Neuronal stem cell (in vitro differentiated cells): Measurements from ENCODE around the gene MTERF4.

Experiments
- DNase-seq: peaks from one replicate; pipeline ENCODE4 v3.0.0-alpha.2; 2013; ENCODE audit warnings: low spot score
- H2AFZ ChIP-seq: one replicate; pipeline ENCODE4 v1.6.1; 2013; ENCODE audit warnings: mild to moderate bottlenecking, low read length, inconsistent platforms
- H2AK5ac ChIP-seq: 2 replicates; pipeline ENCODE4 v1.6.1; 2013; ENCODE audit warnings: low read depth, mild to moderate bottlenecking, inconsistent platforms, low read length, moderate library complexity, mixed read lengths
- H2BK120ac ChIP-seq: 2 replicates; pipeline ENCODE4 v1.6.1; 2013; ENCODE audit warnings: low read depth, mild to moderate bottlenecking, inconsistent platforms, low read length, moderate library complexity, mixed read lengths
- H2BK12ac ChIP-seq: one replicate; pipeline ENCODE4 v1.6.1; 2013; ENCODE audit warnings: low read length, inconsistent platforms
- H2BK15ac ChIP-seq: 2 replicates; pipeline ENCODE4 v1.6.1; 2013; ENCODE audit warnings: mild to moderate bottlenecking, low read length, inconsistent platforms, mixed read lengths
- H2BK5ac ChIP-seq: one replicate; pipeline ENCODE4 v1.6.1; 2013; ENCODE audit warnings: inconsistent platforms, mild to moderate bottlenecking, low read length, moderate library complexity
- H3K14ac ChIP-seq: one replicate; pipeline ENCODE4 v1.6.1; 2013; ENCODE audit warnings: low read length, inconsistent platforms
- H3K18ac ChIP-seq: 2 replicates; pipeline ENCODE4 v1.6.1; 2013; ENCODE audit warnings: low read length, inconsistent platforms
- H3K23ac ChIP-seq: 2 replicates; pipeline ENCODE4 v1.6.1; 2013; ENCODE audit warnings: low read depth, mild to moderate bottlenecking, mixed read lengths, low read length, inconsistent platforms; ENCODE audit not compliant: poor library complexity
- H3K27ac ChIP-seq: replicated peaks from 3 replicates; pipeline ENCODE4 v1.5.1; 2013; ENCODE audit warnings: low read length, inconsistent platforms
- H3K27me3 ChIP-seq, 3 experiments: 2 replicates each; pipeline ENCODE4 v1.6.1; 2013; ENCODE audit warnings: low read length in 3 of 3, mild to moderate bottlenecking in 2 of 3, inconsistent platforms in 1 of 3, low read depth in 1 of 3, mixed read lengths in 1 of 3, moderate library complexity in 1 of 3; ENCODE audit not compliant: control insufficient read depth in 3 of 3, insufficient read depth in 3 of 3
- H3K36me3 ChIP-seq, 2 donors: replicated peaks in 1 of 2; 2 replicates each; pipeline ENCODE4 v1.6.1; 2013; ENCODE audit warnings: low read length in 2 of 2; ENCODE audit not compliant: control insufficient read depth in 2 of 2, insufficient read depth in 2 of 2
- H3K4ac ChIP-seq: 2 replicates; pipeline ENCODE4 v1.6.1; 2013; ENCODE audit warnings: inconsistent platforms, mild to moderate bottlenecking, low read length, moderate library complexity
- H3K4me1 ChIP-seq, 2 donors: 1 replicate in 1 of 2; 2 replicates in 1 of 2; pipeline ENCODE4 v1.6.1; 2013; ENCODE audit warnings: low read length in 2 of 2, low read depth in 1 of 2; ENCODE audit not compliant: control insufficient read depth in 2 of 2, insufficient read depth in 1 of 2
- H3K4me2 ChIP-seq: one replicate; pipeline ENCODE4 v1.6.1; 2013; ENCODE audit warnings: mild to moderate bottlenecking, low read length, inconsistent platforms; ENCODE audit not compliant: insufficient read depth, poor library complexity, severe bottlenecking
- H3K4me3 ChIP-seq, 2 donors: 2 replicates each; pipeline ENCODE4 v1.5.1; 2013; ENCODE audit warnings: low read length in 2 of 2, mild to moderate bottlenecking in 2 of 2, inconsistent platforms in 1 of 2, moderate library complexity in 1 of 2
- H3K79me1 ChIP-seq: one replicate; pipeline ENCODE4 v1.6.1; 2013; ENCODE audit warnings: low read depth, mild to moderate bottlenecking, inconsistent platforms, low read length, moderate library complexity
- H3K9ac ChIP-seq: one replicate; pipeline ENCODE4 v1.6.1; 2013; ENCODE audit warnings: mild to moderate bottlenecking, low read depth, low read length, inconsistent platforms; ENCODE audit not compliant: poor library complexity
- H3K9me3 ChIP-seq, 2 donors: replicated peaks in 1 of 2; 2 replicates each; pipeline versions ENCODE3 to v1.6.1; 2013; ENCODE audit warnings: low read length in 2 of 2, mild to moderate bottlenecking in 2 of 2, inconsistent platforms in 1 of 2, low read depth in 1 of 2, mixed read lengths in 1 of 2, moderate library complexity in 1 of 2; ENCODE audit not compliant: control insufficient read depth in 2 of 2, insufficient read depth in 1 of 2
- H4K8ac ChIP-seq: one replicate; pipeline ENCODE4 v1.6.1; 2013; ENCODE audit warnings: low read depth, mild to moderate bottlenecking, inconsistent platforms, low read length, moderate library complexity
- H4K91ac ChIP-seq: one replicate; pipeline ENCODE4 v1.6.1; 2013; ENCODE audit warnings: low read length, low read depth, mild to moderate bottlenecking, inconsistent platforms; ENCODE audit not compliant: poor library complexity
- WGBS, 2 donors: extraction: QIAGEN DNeasy Blood & Tissue Kit; methylation state at CpG; one replicate each; pipeline ENCODE4 v1.1.7; 2013; ENCODE audit warnings: missing lambda C conversion rate in 2 of 2, mixed read lengths in 1 of 2; ENCODE audit not compliant: insufficient read length in 2 of 2, insufficient replicate concordance in 1 of 2; ENCODE audit errors: extremely low coverage in 2 of 2; 5-methylcytosine and 5-hydroxymethylcytosine counted together

The MTERF4 gene

DNA sequence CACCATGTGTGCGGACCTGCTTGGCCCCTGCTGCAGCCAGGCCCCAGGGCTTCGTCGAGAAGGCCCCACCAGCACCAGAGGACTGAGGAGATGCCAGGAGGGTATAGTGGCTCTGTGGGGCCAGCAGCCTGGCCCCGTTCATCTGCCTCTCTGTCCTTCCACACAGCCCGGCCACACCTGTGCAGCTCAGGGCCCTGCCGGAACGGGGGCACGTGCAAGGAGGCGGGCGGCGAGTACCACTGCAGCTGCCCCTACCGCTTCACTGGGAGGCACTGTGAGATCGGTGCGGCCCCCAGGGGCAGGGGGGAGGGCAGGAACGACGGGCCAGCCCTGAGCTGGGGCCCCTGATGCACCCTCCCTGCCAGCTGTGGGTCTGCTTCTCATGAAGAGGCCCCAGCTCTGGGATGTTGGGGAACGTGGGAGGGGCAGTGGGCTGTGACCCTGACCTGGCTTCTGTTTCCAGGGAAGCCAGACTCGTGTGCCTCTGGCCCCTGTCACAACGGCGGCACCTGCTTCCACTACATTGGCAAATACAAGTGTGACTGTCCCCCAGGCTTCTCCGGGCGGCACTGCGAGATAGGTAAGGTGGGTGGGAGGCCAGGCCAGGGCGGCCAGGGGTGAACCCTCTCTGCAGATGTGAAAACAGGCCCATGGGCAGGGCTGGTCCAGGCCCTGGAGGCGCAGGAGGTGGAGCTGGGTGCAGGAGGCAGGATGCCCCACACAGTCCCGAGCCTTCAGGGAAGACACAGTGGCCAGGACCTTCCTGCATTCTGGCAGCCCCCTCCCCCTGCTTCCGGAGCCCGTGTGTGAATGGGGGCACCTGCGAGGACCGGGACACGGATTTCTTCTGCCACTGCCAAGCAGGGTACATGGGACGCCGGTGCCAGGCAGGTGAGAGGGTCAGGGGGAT, 50.3 kb downstream of the MTERF4 start:
- no peak overlapping the region for H2BK15ac ChIP-seq
- H4K8ac ChIP-seq = no peak overlapping the region
- no peak overlapping the region for H2BK120ac ChIP-seq
- H2BK12ac ChIP-seq = peak overlapping the region; percentile 22
- H3K4me2 ChIP-seq = no peak overlapping the region
- H2AK5ac ChIP-seq = no peak overlapping the region
- no peaks in the 10 kb centered on the region for H3K4me1 ChIP-seq
- peak overlapping the region in 1 of 2 donors; percentile 29 for H3K4me3 ChIP-seq
- H3K23ac ChIP-seq = peak overlapping the region; percentile 43
- no peak overlapping the region for H3K4ac ChIP-seq
- H3K36me3 ChIP-seq = no peaks in the 10 kb centered on the region
- DNase-seq = no peak
- peaks cover 3% of the 10 kb centered on the region for H3K79me1 ChIP-seq
- H3K27me3 ChIP-seq = peaks cover 0 to 29% (median 2%) of the 10 kb centered on the region in 3 experiments
- no peak overlapping the region for H4K91ac ChIP-seq
- no peak overlapping the region for H2BK5ac ChIP-seq
- no peak overlapping the region for H3K27ac ChIP-seq
- H3K9ac ChIP-seq = peak overlapping the region; percentile 44
- no peak overlapping the region for H3K18ac ChIP-seq
- no peaks in the 10 kb centered on the region for H3K9me3 ChIP-seq
- peak overlapping the region; percentile 89 for H3K14ac ChIP-seq
- H2AFZ ChIP-seq = no peak overlapping the region
- no CpG with 5 or more reads among the region's 33 CpGs for WGBS, 2 donors

DNA sequence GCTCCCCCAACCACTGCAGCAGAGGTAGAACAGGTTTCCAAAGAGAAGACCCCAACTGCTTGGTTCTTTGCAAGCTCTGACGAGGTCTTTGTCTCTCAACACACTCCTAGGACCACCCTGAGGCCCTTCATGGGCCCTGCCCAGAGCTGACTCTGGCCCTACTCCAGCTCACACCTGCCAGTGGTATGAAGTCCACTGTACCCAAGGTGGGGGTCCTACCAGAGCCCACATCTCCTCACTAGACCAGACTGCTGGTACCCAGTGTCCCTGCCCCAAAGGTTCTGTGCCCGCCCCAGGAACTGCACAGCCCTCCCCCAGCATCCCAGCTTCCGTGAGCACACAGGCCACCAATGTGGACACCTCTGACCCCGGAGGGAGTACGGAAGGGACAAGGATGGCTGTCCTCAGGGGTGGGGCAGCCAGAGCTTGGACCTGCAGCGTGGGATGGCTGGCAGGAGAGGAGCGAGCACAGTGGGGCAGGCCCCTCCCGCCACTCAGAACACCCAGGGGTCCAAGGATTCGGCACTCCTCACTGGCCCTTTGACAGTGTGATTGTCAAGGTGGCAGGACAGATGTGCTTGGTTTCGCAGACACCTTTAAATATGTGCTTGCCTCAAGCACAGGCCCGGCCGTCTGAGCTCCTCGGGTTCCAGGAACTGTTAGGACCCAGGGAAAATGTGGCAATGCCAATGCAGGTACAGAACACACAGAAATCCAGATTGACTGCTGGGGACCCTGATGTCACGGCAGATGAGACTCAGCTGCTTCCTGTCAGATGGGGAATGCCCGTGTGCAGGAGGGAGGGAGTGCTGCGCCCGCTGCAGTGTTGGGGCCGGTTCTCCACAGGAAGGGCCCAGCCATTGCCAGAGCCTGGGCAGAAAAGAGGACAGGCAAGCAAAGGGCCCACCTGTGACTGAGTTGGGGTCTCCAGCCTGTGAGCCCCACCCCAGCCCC, 51.2 kb downstream of the MTERF4 start:
- Histone ChIP-seq H3K27ac (no peak overlapping the region), H3K27me3 (peaks cover 0 to 29% (median 2%) of the 10 kb centered on the region in 3 experiments), H3K79me1 (peaks cover 3% of the 10 kb centered on the region), H3K14ac (peak overlapping the region; percentile 71), H3K4me1 (no peaks in the 10 kb centered on the region), H2BK5ac (no peak overlapping the region), H3K18ac (no peak overlapping the region), H4K8ac (no peak overlapping the region), H2AFZ (no peak overlapping the region), H2BK15ac (no peak overlapping the region), H2BK120ac (no peak overlapping the region), H3K4me2 (no peak overlapping the region), H3K4ac (no peak overlapping the region), H2BK12ac (no peak overlapping the region), H3K36me3 (no peaks in the 10 kb centered on the region), H3K23ac (peak overlapping the region; percentile 17), H3K9me3 (no peaks in the 10 kb centered on the region), H3K4me3 (no peak overlapping the region), H3K9ac (peak overlapping the region; percentile 60), H4K91ac (no peak overlapping the region), H2AK5ac (no peak overlapping the region)
- no CpG with 5 or more reads among the region's 18 CpGs for WGBS, 2 donors
- DNase-seq = no peak

- Histone ChIP-seq H3K27ac (no peak overlapping the region), H4K8ac (no peak overlapping the region), H3K9me3 (no peaks in the 10 kb centered on the region), H2BK5ac (no peak overlapping the region), H4K91ac (no peak overlapping the region), H2BK15ac (no peak overlapping the region), H3K4me1 (no peaks in the 10 kb centered on the region), H2AFZ (no peak overlapping the region), H3K4ac (no peak overlapping the region), H2BK120ac (no peak overlapping the region), H2BK12ac (no peak overlapping the region), H3K23ac (no peak overlapping the region), H3K79me1 (peaks cover 3% of the 10 kb centered on the region), H3K14ac (no peak overlapping the region), H3K4me2 (no peak overlapping the region), H3K18ac (no peak overlapping the region), H3K4me3 (no peak overlapping the region), H3K27me3 (peaks cover 0 to 29% (median 2%) of the 10 kb centered on the region in 3 experiments), H3K36me3 (no peaks in the 10 kb centered on the region), H2AK5ac (no peak overlapping the region), H3K9ac (no peak overlapping the region)
- peak; percentile 38 for DNase-seq
- no CpG with 5 or more reads among the region's 38 CpGs for WGBS, 2 donors
These were observed 52.1 kb downstream of the MTERF4 start for GRCh38 chr2:241049739-241050623.
